A549 (cell line): ENCODE data around the gene ONECUT3. TPM values are rescaled to one million over a fixed set of nuclear protein-coding genes. Genes with fewer than 3 reads are reported as not detected.

Experiments
- ATAC-seq, 2 experiments: fragments of 200-7000 bp in 1 of 2; fragments of >200 bp in 1 of 2; cut with Nextera tagmentation in 1 of 2; cut with Tn5 transposase in 1 of 2; 3 replicates each; pipeline versions ENCODE4 v1.8.0 to v1.9.1; 2018 to 2020; ENCODE audit warnings: mild to moderate bottlenecking in 1 of 2, moderate library complexity in 1 of 2
- CTCF ChIA-PET: fragments of 300-600 bp; sonication (Branson Sonifier 250); formaldehyde crosslinking; extraction: SDS; loops from one replicate; lab custom pipeline; 2021; ENCODE audit warnings: antibody characterized with exemption, inconsistent platforms; lab: Yijun Ruan, JAX
- POLR2A ChIA-PET: fragments of 350-600 bp; formaldehyde crosslinking; extraction: SDS; loops from one replicate; lab custom pipeline; 2021; ENCODE audit warnings: antibody characterized with exemption, inconsistent platforms; lab: Yijun Ruan, JAX
- DNase-seq, 2 experiments: peaks; one replicate each; pipeline versions ENCODE4 v3.0.0 to v3.0.0-alpha.2; 2011 to 2016; ENCODE audit warnings: low read depth in 1 of 2, low spot score in 1 of 2
- FAIRE-seq: peaks from 2 replicates; lab custom pipeline; 2011; peaks lifted over from hg19 to GRCh38; lab: Jason Lieb, UNC
- H3K27ac ChIP-seq, 2 experiments: fragments of >200 bp; sonication (Bioruptor Twin); formaldehyde crosslinking; 3 replicates each; pipeline ENCODE4 v1.5.1; 2016 to 2017
- H3K4me1 ChIP-seq: fragments of >200 bp; sonication (Bioruptor Twin); formaldehyde crosslinking; 3 replicates; pipeline ENCODE4 v1.6.1; 2016
- H3K4me2 ChIP-seq: fragments of >200 bp; sonication (Bioruptor Twin); formaldehyde crosslinking; 3 replicates; pipeline ENCODE4 v1.6.1; 2016
- H3K4me3 ChIP-seq: fragments of >200 bp; sonication (Bioruptor Twin); formaldehyde crosslinking; 3 replicates; pipeline ENCODE4 v1.5.1; 2016
- H3K9me3 ChIP-seq: fragments of >200 bp; sonication (Bioruptor Twin); formaldehyde crosslinking; 3 replicates; pipeline ENCODE4 v1.6.1; 2016
- CBX8 ChIP-seq: fragments of 200-600 bp; sonication (generic); IDR thresholded peaks from 2 replicates; pipeline ENCODE4 v1.6.1; 2016
- CHD4 ChIP-seq: fragments of 200-600 bp; sonication (generic); IDR thresholded peaks from 2 replicates; pipeline ENCODE4 v1.6.1; 2016; ENCODE audit warnings: antibody characterized with exemption, mild to moderate bottlenecking, borderline replicate concordance
- E2F6 ChIP-seq: IDR thresholded peaks from 2 replicates; pipeline ENCODE4 v1.6.1; 2012; ENCODE audit warnings: low read depth, borderline replicate concordance
- HOXB13 ChIP-seq: fragments of 250-450 bp; sonication (Bioruptor Pico); IDR thresholded peaks from 2 replicates; pipeline ENCODE4 v1.5.0; 2020; ENCODE audit warnings: low read depth, mild to moderate bottlenecking, moderate library complexity
- HOXB5 ChIP-seq: fragments of 250-450 bp; sonication (Bioruptor Pico); IDR thresholded peaks from 2 replicates; pipeline ENCODE4 v1.5.0; 2020; ENCODE audit warnings: mild to moderate bottlenecking, moderate library complexity
- JUN ChIP-seq, 2 experiments: fragments of >200 bp; sonication (Bioruptor Twin); formaldehyde crosslinking; IDR thresholded peaks; 2 replicates in 1 of 2; 3 replicates in 1 of 2; pipeline ENCODE4 v1.6.1; 2016 to 2017
- JUNB ChIP-seq: fragments of >200 bp; sonication (Bioruptor Twin); formaldehyde crosslinking; IDR thresholded peaks from 2 replicates; pipeline ENCODE4 v1.6.1; 2016
- KDM5A ChIP-seq: fragments of 200-600 bp; sonication (generic); IDR thresholded peaks from 2 replicates; pipeline ENCODE4 v1.6.1; 2016; ENCODE audit warnings: antibody characterized with exemption, mild to moderate bottlenecking
- MAZ ChIP-seq: fragments of 150-350 bp; IDR thresholded peaks from 2 replicates; pipeline ENCODE4 v1.6.1; 2014; ENCODE audit warnings: antibody characterized with exemption, low read depth, low read length, borderline replicate concordance
- MYC ChIP-seq: IDR thresholded peaks from 2 replicates; pipeline ENCODE4 v1.6.1; 2012; ENCODE audit warnings: mild to moderate bottlenecking, inconsistent platforms, low read length, improper control_type of control experiment, borderline replicate concordance
- PBX3 ChIP-seq: IDR thresholded peaks from 2 replicates; pipeline ENCODE4 v1.6.1; 2012
- POLR2A ChIP-seq: IDR thresholded peaks from 2 replicates; pipeline ENCODE4 v1.6.1; 2012; ENCODE audit warnings: mild to moderate bottlenecking, low read length
- POLR2AphosphoS2 ChIP-seq: conservative IDR thresholded peaks from 2 replicates; pipeline ENCODE4 v1.6.1; 2012; ENCODE audit warnings: low read length, improper control_type of control experiment, inconsistent platforms
- RARB ChIP-seq: fragments of 250-450 bp; sonication (Bioruptor Pico); IDR thresholded peaks from 2 replicates; pipeline ENCODE4 v1.8.0; 2021; ENCODE audit warnings: mild to moderate bottlenecking, moderate library complexity
- RCOR1 ChIP-seq: fragments of 150-350 bp; IDR thresholded peaks from 2 replicates; pipeline ENCODE4 v1.6.1; 2014; ENCODE audit warnings: antibody characterized with exemption, low read length, low read depth
- ZNF302 ChIP-seq: fragments of 250-450 bp; sonication (Bioruptor Pico); IDR thresholded peaks from 2 replicates; pipeline ENCODE4 v1.9.0; 2021; ENCODE audit warnings: inconsistent platforms, mild to moderate bottlenecking, moderate library complexity
- WGBS: methylation state at CpG from one replicate; pipeline ENCODE4 v1.1.6; 2017; ENCODE audit errors: missing lambda C conversion rate; 5-methylcytosine and 5-hydroxymethylcytosine counted together
- polyA plus RNA-seq, 4 experiments: library from polyadenylated mRNA; depleted of rRNA in 3 of 4; stranded (reverse); fragments of >200 nt; fragmentation: RNase III in 1 of 4; extraction: RNeasy Plus Mini Kit Qiagen cat#74134 plus additional on column Dnase treatment in 1 of 4; gene quantifications; 2 replicates in 3 of 4; 3 replicates in 1 of 4; pipeline ENCODE4 v1.2.3, GENCODE V29; 2011 to 2017
- TF ChIP-seq, protein P1 (sequence below): fragments of 150-350 bp; IDR thresholded peaks from 2 replicates; pipeline ENCODE4 v1.6.1; 2014; ENCODE audit warnings: low read depth, mild to moderate bottlenecking, low read length
- TF ChIP-seq, protein P2 (sequence below): fragments of 450-650 bp; IDR thresholded peaks from 2 replicates; pipeline ENCODE4 v1.6.1; 2014; ENCODE audit warnings: antibody characterized with exemption

The ONECUT3 gene
- polyA plus RNA-seq, 2 of the 4 experiments (the other 2 are of a cell fraction) = 0.01 TPM; not detected in 1

DNA sequence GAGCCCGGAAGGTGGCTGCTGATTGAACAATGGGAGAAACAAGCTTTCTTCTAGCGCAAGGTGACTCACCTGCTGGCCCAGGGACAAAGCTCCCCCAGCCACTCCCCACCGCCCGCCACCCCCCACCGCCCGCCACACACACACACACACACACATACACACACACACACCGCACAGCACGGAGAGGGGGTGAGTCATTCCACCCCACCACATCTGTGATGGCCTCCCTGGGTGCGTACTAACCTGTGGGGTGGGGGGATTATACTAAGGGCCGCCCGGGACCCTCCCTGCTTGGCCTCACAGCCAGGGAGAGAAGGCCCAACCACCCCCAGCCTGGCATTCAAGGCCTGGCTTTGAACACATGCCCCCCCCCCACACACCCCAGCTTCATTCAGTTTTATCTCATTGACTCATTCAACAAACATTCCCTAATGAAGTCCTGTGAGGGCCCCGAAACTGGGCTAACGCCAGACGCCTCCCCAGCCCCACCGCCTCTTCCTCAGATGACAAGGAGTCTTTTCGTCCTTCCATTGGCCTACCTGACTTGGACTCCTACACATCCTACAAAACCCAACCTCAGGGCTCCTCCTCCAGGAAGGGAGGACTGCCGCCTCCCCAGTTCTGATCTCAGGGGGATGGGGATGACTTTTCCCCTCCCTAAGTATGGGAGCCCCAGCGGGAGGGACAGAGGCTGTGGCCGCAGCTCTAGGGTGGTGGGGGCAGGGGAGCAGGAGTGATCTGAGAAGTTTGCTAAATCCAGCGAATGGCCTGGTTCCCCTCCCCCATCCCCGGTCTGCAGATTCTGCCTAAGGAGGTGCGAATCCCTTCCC is 5.8 kb upstream of the ONECUT3 start (continued):
- TF ChIP-seq POLR2AphosphoS2 (no peak), RCOR1 (no peak), HOXB13 (CRISPR knock-in tag) (no peak), JUN (IDR thresholded peaks at IDR 0.05) (peak in 1 of 2 experiments; percentile 49; a peak in 1 of 5 replicates), CHD4 (no peak)
- TF ChIP-seq, protein P1, sequence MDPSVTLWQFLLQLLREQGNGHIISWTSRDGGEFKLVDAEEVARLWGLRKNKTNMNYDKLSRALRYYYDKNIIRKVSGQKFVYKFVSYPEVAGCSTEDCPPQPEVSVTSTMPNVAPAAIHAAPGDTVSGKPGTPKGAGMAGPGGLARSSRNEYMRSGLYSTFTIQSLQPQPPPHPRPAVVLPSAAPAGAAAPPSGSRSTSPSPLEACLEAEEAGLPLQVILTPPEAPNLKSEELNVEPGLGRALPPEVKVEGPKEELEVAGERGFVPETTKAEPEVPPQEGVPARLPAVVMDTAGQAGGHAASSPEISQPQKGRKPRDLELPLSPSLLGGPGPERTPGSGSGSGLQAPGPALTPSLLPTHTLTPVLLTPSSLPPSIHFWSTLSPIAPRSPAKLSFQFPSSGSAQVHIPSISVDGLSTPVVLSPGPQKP = no peak

- FAIRE-seq = no peak
- CTCF ChIA-PET = interaction anchor here (0.8 to 1.8 kb wide), 3 partner anchors 20 to 202 kb away, joined by 3 to 4 read pairs (median 4); no protein-coding TSS in a partner anchor
- no peaks in the 10 kb centered on the region for H3K9me3 ChIP-seq
- H3K27ac ChIP-seq = peak overlapping the region; percentile 68 to 84
- peak; percentile 7 to 38; a peak in 3 of 6 replicates for ATAC-seq
- peak overlapping the region; percentile 81 for H3K4me2 ChIP-seq
- POLR2A ChIA-PET = no interaction called here
- H3K4me1 ChIP-seq = peaks cover 53% of the 10 kb centered on the region
- 15% methylated on average over 8 of the region's 61 CpGs for WGBS
- peak overlapping the region; percentile 35 for H3K4me3 ChIP-seq
- peak in 1 of 2 experiments; percentile 43 for DNase-seq
- TF ChIP-seq KDM5A (no peak), CHD4 (no peak), ZNF302 (CRISPR knock-in tag) (no peak), RARB (CRISPR knock-in tag) (no peak), MAZ (no peak), JUNB (no peak), E2F6 (no peak), HOXB5 (CRISPR knock-in tag) (no peak), POLR2AphosphoS2 (no peak), PBX3 (no peak)
- TF ChIP-seq, protein P2, sequence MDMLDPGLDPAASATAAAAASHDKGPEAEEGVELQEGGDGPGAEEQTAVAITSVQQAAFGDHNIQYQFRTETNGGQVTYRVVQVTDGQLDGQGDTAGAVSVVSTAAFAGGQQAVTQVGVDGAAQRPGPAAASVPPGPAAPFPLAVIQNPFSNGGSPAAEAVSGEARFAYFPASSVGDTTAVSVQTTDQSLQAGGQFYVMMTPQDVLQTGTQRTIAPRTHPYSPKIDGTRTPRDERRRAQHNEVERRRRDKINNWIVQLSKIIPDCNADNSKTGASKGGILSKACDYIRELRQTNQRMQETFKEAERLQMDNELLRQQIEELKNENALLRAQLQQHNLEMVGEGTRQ = no peak
Observed at GRCh38 chr19:1748115-1748872, 5.0 kb upstream of the ONECUT3 start.

DNA sequence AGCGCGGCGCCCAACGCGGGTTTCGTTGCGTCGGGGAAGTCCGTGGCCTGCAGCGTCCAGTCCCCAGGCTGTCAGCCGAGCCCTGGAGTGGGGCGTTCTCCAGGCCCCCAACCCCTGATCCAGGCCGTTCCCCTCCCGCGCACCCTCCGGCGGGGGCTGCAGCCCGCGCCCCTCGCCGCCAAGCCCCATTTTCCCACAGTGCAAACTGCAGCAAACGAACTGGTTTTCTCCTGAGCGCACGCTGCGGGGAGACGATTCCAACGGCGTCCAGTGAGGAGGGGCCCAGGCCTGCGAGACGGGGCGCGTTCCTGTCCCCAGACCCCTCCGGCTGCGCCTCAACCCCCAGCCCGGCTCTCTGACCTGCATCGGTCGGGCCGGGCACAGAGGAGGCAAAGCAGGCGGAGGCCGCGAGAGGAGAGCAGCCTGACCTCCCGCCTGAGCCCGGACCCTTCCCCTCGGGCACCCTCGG is 4.4 kb upstream of the ONECUT3 start:
- peak overlapping the region; percentile 35; the same call in 2 of the 3 replicates for H3K4me3 ChIP-seq
- 49% methylated on average over 9 of the region's 45 CpGs for WGBS
- peaks cover 53% of the 10 kb centered on the region for H3K4me1 ChIP-seq
- no peak for ATAC-seq
- FAIRE-seq = no peak
- H3K4me2 ChIP-seq = peak overlapping the region; percentile 81
- ChIA-PET CTCF (interaction anchor here (0.8 to 1.2 kb wide), 2 partner anchors 19 to 203 kb away, joined by 3 to 4 read pairs; no protein-coding TSS in a partner anchor), POLR2A (no interaction called here)
- DNase-seq = no peak
- H3K9me3 ChIP-seq = no peaks in the 10 kb centered on the region
- no peak for TF ChIP-seq MYC
- TF ChIP-seq CBX8 = no peak
- TF ChIP-seq POLR2A = no peak
- TF ChIP-seq, all 56 proteins: peak for 0
- peak overlapping the region; percentile 68 to 84; a peak in 5 of 6 replicates for H3K27ac ChIP-seq
